ENCODE measurements around the gene EPOP. TPM values are rescaled to one million over a fixed set of nuclear protein-coding genes. Genes with fewer than 3 reads are reported as not detected.

Gene EPOP
- total and polyA plus RNA-seq, 7 donors: 0.21 to 1.2 (median 0.50) TPM

DNA sequence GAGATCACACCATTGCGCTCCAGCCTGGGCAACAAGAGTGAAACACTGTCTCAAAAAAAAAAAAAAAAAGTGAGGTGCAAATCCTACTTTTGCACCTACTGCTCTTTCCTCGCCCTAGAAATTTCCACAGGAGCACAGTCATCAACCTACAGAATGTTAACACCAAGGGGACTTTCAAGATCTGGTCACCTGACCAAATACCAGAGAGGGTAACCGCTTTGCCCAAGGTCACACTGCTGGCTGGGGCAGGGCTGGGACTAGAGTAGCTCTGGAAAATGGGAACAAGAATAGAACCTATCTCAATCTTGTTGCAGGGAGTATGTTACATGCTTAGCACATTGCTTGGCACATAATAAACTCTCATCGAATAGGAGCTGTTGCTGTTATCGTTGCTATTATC lies 24.0 kb upstream of the EPOP start:
- Histone ChIP-seq H3K27ac (no peak overlapping the region), H3K4me3 (no peak overlapping the region), H3K36me3 (ENCODE audit: insufficient read depth in 1 of 2, low read depth in 1 of 2) (no peaks in the 10 kb centered on the region), H3K27me3 (ENCODE audit: insufficient read depth in 3 of 3, low read length in 2 of 3) (no peaks in the 10 kb centered on the region), H3K9me3 (no peaks in the 10 kb centered on the region), H3K4me1 (peaks cover 30% of the 10 kb centered on the region)
- DNase-seq (no peak), ATAC-seq (no peak)
- WGBS, 3 donors: 81 to 85% (median 84%) methylated on average over 5 of the region's 5 CpGs
- intact Hi-C loops (cut with DNase I): loop anchor here in 1 of 2 donors (5.0 kb wide), 1 partner anchor 34 kb away; the partner anchor contains the start of gene CISD3
- TF ChIP-seq, protein P1, sequence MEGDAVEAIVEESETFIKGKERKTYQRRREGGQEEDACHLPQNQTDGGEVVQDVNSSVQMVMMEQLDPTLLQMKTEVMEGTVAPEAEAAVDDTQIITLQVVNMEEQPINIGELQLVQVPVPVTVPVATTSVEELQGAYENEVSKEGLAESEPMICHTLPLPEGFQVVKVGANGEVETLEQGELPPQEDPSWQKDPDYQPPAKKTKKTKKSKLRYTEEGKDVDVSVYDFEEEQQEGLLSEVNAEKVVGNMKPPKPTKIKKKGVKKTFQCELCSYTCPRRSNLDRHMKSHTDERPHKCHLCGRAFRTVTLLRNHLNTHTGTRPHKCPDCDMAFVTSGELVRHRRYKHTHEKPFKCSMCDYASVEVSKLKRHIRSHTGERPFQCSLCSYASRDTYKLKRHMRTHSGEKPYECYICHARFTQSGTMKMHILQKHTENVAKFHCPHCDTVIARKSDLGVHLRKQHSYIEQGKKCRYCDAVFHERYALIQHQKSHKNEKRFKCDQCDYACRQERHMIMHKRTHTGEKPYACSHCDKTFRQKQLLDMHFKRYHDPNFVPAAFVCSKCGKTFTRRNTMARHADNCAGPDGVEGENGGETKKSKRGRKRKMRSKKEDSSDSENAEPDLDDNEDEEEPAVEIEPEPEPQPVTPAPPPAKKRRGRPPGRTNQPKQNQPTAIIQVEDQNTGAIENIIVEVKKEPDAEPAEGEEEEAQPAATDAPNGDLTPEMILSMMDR (IDR thresholded peaks at IDR 0.05): no peak

DNA sequence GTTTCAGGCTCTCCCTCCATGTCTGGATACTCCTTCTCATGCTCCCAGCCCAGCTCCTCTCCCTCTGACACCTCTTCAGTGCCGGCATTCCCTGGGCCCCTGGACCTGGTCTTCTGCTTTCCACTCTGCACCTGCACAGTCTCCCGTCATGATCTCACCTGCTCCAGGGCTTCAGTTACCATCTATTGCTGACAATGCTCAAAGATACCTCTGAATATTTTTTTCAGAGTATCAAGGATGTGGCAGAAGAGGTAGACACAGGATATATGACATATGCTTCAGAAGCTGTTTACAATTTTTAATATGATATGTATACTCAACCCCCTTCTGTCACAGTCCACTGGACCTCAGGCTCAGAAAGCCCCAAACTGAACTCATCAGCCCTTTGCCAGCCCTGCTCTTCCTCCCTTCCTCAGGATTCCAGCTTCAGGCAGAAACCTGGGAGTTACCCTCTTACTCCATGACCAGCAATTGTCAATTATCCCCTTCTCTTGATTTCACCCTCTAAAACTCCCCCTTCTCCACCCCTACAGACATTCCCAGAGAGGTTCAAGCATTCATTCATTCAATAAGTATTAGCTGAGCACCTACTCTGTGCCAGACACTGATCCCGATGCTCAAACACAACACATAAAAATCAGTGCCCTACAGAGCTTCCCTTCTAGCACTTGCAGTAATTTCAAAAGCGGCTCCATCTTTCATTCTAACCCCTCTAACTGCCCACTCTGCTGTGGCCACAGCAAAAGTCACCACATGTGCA lies 22.5 kb upstream of the EPOP start:
- ATAC-seq: no peak
- no peaks in the 10 kb centered on the region for H3K27me3 ChIP-seq (ENCODE audit: insufficient read depth in 3 of 3, low read length in 2 of 3)
- 84 to 91% (median 90%) methylated on average over 4 of the region's 4 CpGs for WGBS, 3 donors
- TF ChIP-seq, protein P1 (IDR thresholded peaks at IDR 0.05): no peak
- no peak overlapping the region for H3K27ac ChIP-seq
- no peaks in the 10 kb centered on the region for H3K36me3 ChIP-seq (ENCODE audit: insufficient read depth in 1 of 2, low read depth in 1 of 2)
- no peak for DNase-seq
- no peaks in the 10 kb centered on the region for H3K9me3 ChIP-seq
- intact Hi-C loops (cut with DNase I): loop anchor here in 1 of 2 donors (5.0 kb wide), 1 partner anchor 35 kb away; the partner anchor contains the start of gene CISD3
- H3K4me3 ChIP-seq: no peak overlapping the region
- H3K4me1 ChIP-seq: peaks cover 27% of the 10 kb centered on the region

DNA sequence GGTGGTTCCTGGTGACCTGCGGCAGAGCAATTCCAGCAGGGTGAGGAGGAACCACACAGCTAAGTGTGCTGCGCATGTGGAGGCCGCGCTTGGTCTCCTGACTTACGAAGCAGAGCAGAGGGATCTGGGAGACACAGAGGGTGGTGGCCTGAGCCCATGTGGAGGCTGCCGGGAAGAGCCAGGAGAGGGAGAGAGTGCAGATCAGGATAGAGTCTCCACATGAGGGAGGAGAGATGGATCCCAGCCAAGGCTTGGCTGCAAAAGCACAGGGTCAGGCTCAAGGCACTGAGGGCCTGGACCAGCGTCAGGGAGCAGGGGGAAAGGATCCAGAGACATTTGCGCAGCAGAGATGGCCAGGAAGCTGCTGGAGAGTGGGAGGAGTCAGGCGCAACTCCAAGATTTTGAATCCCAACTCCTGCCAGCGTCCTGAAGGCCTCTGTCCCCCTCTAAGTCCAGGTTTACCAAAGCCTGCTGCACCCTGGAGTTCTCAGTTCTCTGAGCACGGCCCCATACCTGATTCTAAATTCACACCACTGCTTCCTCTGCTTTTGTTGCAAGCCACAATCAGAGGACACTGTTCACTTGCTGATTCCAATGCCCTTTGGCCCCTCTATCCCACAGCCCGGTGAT lies 19.1 kb upstream of the EPOP start:
- TF ChIP-seq, protein P1 (IDR thresholded peaks at IDR 0.05): no peak
- Histone ChIP-seq H3K4me1 (peaks cover 14% of the 10 kb centered on the region), H3K27ac (peak overlapping the region; percentile 67), H3K9me3 (no peaks in the 10 kb centered on the region), H3K36me3 (ENCODE audit: insufficient read depth in 1 of 2, low read depth in 1 of 2) (no peaks in the 10 kb centered on the region), H3K4me3 (peak overlapping the region; percentile 22), H3K27me3 (ENCODE audit: insufficient read depth in 3 of 3, low read length in 2 of 3) (no peaks in the 10 kb centered on the region)
- ATAC-seq: peak; percentile 88 to 94 (median 92)
- 11 to 12% (median 11%) methylated on average over 12 of the region's 12 CpGs for WGBS, 3 donors
- intact Hi-C loops (cut with DNase I): no loop called here
- DNase-seq: peak; percentile 91 to 94

DNA sequence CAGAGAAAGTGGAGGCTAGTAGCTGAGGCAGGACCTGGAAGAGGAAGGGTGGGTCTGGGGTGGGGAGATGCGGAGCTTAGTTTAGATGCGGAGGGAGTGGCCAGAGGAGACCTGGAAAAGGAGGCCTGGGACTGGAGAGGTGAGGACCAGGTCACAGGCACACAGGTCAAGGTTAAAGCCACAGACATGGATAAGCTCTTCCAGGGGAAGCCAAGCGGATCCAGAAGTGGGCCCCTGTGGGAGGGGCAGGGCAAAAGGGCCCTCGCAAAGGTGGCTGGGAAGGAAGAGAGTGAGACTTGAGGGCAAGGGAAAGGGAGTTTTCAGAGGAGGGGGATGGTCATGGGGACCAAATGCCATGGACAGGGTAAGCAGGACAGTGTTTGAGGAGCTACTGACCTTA lies 16.4 kb upstream of the EPOP start:
- Histone ChIP-seq H3K4me1 (peaks cover 14% of the 10 kb centered on the region), H3K4me3 (no peak overlapping the region), H3K27ac (no peak overlapping the region), H3K9me3 (no peaks in the 10 kb centered on the region), H3K27me3 (ENCODE audit: insufficient read depth in 3 of 3, low read length in 2 of 3) (no peaks in the 10 kb centered on the region), H3K36me3 (ENCODE audit: insufficient read depth in 1 of 2, low read depth in 1 of 2) (no peaks in the 10 kb centered on the region)
- 83 to 84% (median 83%) methylated on average over 4 of the region's 4 CpGs for WGBS, 3 donors
- intact Hi-C loops (cut with DNase I): no loop called here
- no peak for ATAC-seq
- TF ChIP-seq, protein P1 (IDR thresholded peaks at IDR 0.05): no peak
- no peak for DNase-seq

Measured in psoas muscle (tissue), 8 donors.